Right atrium auricular region (tissue), 2 donors: Measurements from ENCODE around the gene FAM124A. TPM values are rescaled to one million over a fixed set of nuclear protein-coding genes. Genes with fewer than 3 reads are reported as not detected.

Source experiments
- DNase-seq: peaks from one replicate; pipeline ENCODE4 v3.0.0-alpha.2; 2019; ENCODE audit warnings: low spot score
- H3K27ac ChIP-seq, 2 donors: fragments of 200-600 bp; sonication (generic); 1 replicate in 1 of 2; 2 replicates in 1 of 2; pipeline ENCODE4 v1.5.1; 2016 to 2019
- H3K27me3 ChIP-seq, 2 donors: fragments of 200-600 bp; sonication (generic); one replicate each; pipeline versions ENCODE4 v1.5.1 to v1.6.0; 2017 to 2019
- H3K36me3 ChIP-seq: fragments of 200-600 bp; sonication (generic); one replicate; pipeline ENCODE4 v1.5.1; 2016
- H3K4me1 ChIP-seq, 2 donors: fragments of 200-600 bp; sonication (generic); one replicate each; pipeline versions ENCODE4 v1.5.1 to v1.6.0; 2017 to 2019
- H3K4me3 ChIP-seq, 2 donors: fragments of 200-600 bp; sonication (generic); 1 replicate in 1 of 2; 2 replicates in 1 of 2; pipeline ENCODE4 v1.5.1; 2017 to 2019; ENCODE audit warnings: mild to moderate bottlenecking in 1 of 2, moderate library complexity in 1 of 2
- H3K9me3 ChIP-seq, 2 donors: fragments of 200-600 bp; sonication (generic); one replicate each; pipeline ENCODE4 v1.5.1; 2019
- total RNA-seq, 2 donors: library from RNA; depleted of rRNA; stranded (reverse); fragments of >200 nt; gene quantifications; one replicate each; pipeline ENCODE4 v1.1.0, GENCODE V29; 2016
- TF ChIP-seq, protein P1 (sequence below), 2 donors: fragments of 200-600 bp; sonication (generic); IDR thresholded peaks; one replicate each; pipeline ENCODE4 v1.5.1; 2019; ENCODE audit warnings: antibody characterized with exemption in 2 of 2

The FAM124A gene
- total RNA-seq, 2 donors from 2014 or later, result 8.0 to 8.6 TPM

DNA sequence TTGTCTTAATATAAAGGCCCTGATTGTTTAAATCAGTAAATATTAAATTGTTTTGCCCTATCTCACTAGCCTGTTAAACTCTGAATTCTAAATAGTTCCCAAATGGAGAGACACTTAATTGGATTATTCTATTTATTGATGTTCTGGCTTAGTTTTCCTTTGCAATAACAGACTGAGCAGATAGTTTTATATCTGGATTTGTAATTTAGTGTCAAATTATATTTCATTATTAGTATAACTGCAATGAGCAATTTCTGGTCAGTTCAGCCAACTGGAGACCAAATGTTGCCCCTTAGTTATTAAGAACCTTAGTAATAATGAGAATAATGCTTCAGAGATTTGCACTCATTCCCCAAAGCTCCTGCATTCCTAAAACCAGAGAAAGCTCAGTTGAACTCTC, 10.1 kb downstream of the FAM124A start:
- no peaks in the 10 kb centered on the region for H3K9me3 ChIP-seq
- H3K4me1 ChIP-seq, result peaks cover 0 to 29% of the 10 kb centered on the region in 2 donors
- no peaks in the 10 kb centered on the region for H3K36me3 ChIP-seq
- H3K4me3 ChIP-seq, result no peak overlapping the region
- H3K27me3 ChIP-seq, result no peaks in the 10 kb centered on the region
- H3K27ac ChIP-seq, result no peak overlapping the region
- TF ChIP-seq, protein P1, sequence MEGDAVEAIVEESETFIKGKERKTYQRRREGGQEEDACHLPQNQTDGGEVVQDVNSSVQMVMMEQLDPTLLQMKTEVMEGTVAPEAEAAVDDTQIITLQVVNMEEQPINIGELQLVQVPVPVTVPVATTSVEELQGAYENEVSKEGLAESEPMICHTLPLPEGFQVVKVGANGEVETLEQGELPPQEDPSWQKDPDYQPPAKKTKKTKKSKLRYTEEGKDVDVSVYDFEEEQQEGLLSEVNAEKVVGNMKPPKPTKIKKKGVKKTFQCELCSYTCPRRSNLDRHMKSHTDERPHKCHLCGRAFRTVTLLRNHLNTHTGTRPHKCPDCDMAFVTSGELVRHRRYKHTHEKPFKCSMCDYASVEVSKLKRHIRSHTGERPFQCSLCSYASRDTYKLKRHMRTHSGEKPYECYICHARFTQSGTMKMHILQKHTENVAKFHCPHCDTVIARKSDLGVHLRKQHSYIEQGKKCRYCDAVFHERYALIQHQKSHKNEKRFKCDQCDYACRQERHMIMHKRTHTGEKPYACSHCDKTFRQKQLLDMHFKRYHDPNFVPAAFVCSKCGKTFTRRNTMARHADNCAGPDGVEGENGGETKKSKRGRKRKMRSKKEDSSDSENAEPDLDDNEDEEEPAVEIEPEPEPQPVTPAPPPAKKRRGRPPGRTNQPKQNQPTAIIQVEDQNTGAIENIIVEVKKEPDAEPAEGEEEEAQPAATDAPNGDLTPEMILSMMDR (IDR thresholded peaks at IDR 0.05), result no peak
- DNase-seq, result no peak

DNA sequence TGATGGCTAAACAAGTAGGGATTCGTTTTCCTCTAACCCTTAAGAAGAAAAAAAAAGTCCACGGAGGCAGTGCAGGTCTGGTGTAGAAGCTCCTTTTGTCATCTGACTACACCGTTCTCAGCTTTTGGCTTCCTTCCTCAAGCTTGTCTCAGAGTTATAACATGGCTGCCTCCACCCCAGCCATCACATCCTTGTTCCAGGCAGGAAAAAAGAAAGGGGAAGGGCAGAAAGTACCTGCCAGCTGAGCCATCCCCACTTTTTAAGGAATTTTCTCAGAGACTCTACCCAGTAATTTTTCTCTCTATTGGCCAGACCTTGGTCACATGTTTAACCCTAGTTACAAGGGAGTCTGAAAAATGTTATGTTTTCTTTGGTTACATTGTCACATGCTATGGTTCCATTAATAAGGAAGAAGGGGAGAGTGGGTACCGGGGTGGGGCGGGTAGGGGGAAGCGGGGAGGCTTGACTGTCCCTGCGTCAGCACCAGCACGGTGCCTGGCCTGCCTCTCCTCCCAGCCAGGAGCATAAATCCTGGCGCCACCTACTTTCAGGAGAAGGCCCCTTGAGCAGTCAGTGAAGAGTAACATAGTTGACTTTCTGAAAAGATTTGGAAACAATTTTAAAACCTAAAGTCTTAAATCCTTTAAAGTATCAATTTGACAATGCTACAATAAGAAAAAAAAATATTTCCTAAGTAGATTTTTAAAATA, 11.1 kb downstream of the FAM124A start:
- TF ChIP-seq, protein P1 (IDR thresholded peaks at IDR 0.05), result no peak
- Histone ChIP-seq H3K27ac (no peak overlapping the region), H3K4me3 (no peak overlapping the region), H3K27me3 (no peaks in the 10 kb centered on the region), H3K4me1 (peaks cover 0 to 35% of the 10 kb centered on the region in 2 donors), H3K9me3 (no peaks in the 10 kb centered on the region), H3K36me3 (no peaks in the 10 kb centered on the region)
- no peak for DNase-seq

DNA sequence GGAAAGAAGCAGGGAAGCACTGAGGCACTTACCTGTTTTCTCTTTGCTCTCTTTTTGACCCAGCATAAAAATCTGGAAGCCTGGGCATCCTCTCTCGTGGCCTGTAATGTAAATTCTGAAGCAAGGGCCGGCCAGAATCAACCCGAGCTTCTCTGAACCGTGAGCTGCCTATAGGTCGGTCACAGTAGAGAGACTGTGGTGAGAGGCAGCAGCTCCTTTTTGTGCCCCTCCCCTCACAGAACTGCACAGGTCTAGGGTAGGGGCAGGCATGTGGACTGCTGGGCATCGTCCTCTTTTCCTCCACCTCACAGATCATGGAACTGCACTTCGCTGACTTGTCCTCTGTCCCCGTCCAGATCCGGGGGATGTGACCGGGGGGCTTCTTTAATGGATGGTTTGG, 12.5 kb downstream of the FAM124A start:
- Histone ChIP-seq H3K4me3 (no peak overlapping the region), H3K27ac (no peak overlapping the region), H3K4me1 (peaks cover 0 to 34% of the 10 kb centered on the region in 2 donors), H3K36me3 (no peaks in the 10 kb centered on the region), H3K27me3 (no peaks in the 10 kb centered on the region), H3K9me3 (no peaks in the 10 kb centered on the region)
- TF ChIP-seq, protein P1 (IDR thresholded peaks at IDR 0.05), result no peak
- DNase-seq, result no peak

- no peaks in the 10 kb centered on the region for H3K9me3 ChIP-seq
- no peaks in the 10 kb centered on the region for H3K36me3 ChIP-seq
- H3K4me1 ChIP-seq, result peaks cover 0 to 34% of the 10 kb centered on the region in 2 donors
- TF ChIP-seq, protein P1 (IDR thresholded peaks at IDR 0.05), result no peak
- DNase-seq, result no peak
- H3K27ac ChIP-seq, result no peak overlapping the region
- no peak overlapping the region for H3K4me3 ChIP-seq
- no peaks in the 10 kb centered on the region for H3K27me3 ChIP-seq
Observed at GRCh38 chr13:51235186-51235585, 13.0 kb downstream of the FAM124A start.

DNA sequence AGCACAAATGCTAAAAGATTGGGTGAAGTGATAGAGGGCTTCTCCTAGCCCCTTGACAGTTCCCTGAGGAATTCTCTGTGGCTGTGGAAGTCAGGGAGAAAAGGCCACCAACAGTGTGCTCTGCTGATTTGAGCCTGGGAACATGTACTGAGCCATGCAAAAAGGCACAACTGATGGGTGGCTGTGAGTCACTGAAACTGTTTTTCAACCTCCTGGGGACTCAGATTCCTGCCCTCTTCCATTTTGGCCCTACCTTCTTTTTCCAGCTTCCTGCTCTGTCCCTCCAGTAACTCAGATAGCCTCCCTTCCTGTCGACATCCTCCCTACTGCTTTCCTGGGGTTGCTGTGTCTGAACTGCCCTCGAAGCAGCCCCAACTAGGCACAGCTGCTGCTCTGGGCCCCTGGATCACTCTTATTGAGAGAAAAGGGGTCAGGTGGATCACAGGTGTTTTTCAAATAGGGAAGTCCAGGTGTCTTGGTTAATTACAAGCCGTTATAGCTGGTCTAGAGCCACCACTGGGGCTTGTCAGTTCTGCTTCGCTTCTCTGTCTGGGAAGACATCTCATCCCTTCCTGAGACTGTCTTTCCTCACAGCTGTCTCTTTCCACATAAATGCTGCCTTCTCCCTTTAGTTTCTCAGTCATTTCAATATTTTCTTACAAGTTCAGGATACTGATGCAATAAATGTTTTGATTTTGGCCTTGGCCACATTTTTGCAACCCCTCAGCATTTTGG, 13.7 kb downstream of the FAM124A start:
- H3K27ac ChIP-seq, result peak overlapping the region in 1 of 2 donors; percentile 20
- H3K4me1 ChIP-seq, result peaks cover 0 to 34% of the 10 kb centered on the region in 2 donors

More for the DNA sequence above, 13.7 kb downstream of the FAM124A start:
- Histone ChIP-seq H3K36me3 (no peaks in the 10 kb centered on the region), H3K27me3 (no peaks in the 10 kb centered on the region), H3K9me3 (no peaks in the 10 kb centered on the region), H3K4me3 (no peak overlapping the region)
- no peak for DNase-seq
- TF ChIP-seq, protein P1 (IDR thresholded peaks at IDR 0.05), result no peak
